A673 (cell line): ENCODE data around the gene CIZ1. TPM values are rescaled to one million over a fixed set of nuclear protein-coding genes. Genes with fewer than 3 reads are reported as not detected.

Experiments used
- BruUV-seq: library from RNA; stranded (reverse); fragments of 400-500 nt; replicated peaks from 2 replicates; lab custom pipeline; 2021; lab: Mats Ljungman, UMichigan
- CTCF ChIA-PET: fragments of 300-600 bp; sonication (Branson Sonifier 250); formaldehyde crosslinking; loops from one replicate; lab custom pipeline; 2022; ENCODE audit warnings: antibody characterized with exemption; lab: Charles Lee
- POLR2A ChIA-PET: fragments of 300-600 bp; sonication (Branson Sonifier 250); formaldehyde crosslinking; loops from one replicate; lab custom pipeline; 2022; ENCODE audit warnings: antibody characterized with exemption; ENCODE audit not compliant: low non-redundant PET; lab: Charles Lee
- DNase-seq: peaks from one replicate; pipeline ENCODE4 v3.0.0-alpha.2; 2015; ENCODE audit warnings: low spot score
- H3K27ac ChIP-seq: fragments of 200-600 bp; sonication (generic); 2 replicates; pipeline ENCODE4 v1.5.1; 2016; ENCODE audit warnings: mixed run types, low read depth, mild to moderate bottlenecking, mixed read lengths, antibody characterized with exemption, low read length; ENCODE audit not compliant: poor library complexity, severe bottlenecking
- H3K27me3 ChIP-seq: fragments of 200-600 bp; sonication (generic); replicated peaks from 2 replicates; pipeline ENCODE4 v1.6.1; 2017; ENCODE audit warnings: mixed run types, low read depth, mild to moderate bottlenecking, mixed read lengths, antibody characterized with exemption, low read length; ENCODE audit not compliant: insufficient read depth, poor library complexity
- H3K36me3 ChIP-seq: fragments of 200-600 bp; sonication (generic); 2 replicates; pipeline ENCODE4 v1.6.1; 2016; ENCODE audit warnings: mixed run types, mild to moderate bottlenecking, mixed read lengths, antibody characterized with exemption, low read length; ENCODE audit not compliant: insufficient read depth, poor library complexity, severe bottlenecking
- H3K4me1 ChIP-seq: fragments of 200-600 bp; sonication (generic); 2 replicates; pipeline ENCODE4 v1.6.1; 2017; ENCODE audit warnings: mixed run types, mild to moderate bottlenecking, mixed read lengths, antibody characterized with exemption, low read length; ENCODE audit not compliant: insufficient read depth, poor library complexity, severe bottlenecking
- H3K4me3 ChIP-seq: fragments of 200-600 bp; sonication (generic); 2 replicates; pipeline ENCODE4 v1.5.1; 2016; ENCODE audit warnings: low read depth, mixed run types, mild to moderate bottlenecking, mixed read lengths, low read length; ENCODE audit not compliant: poor library complexity, severe bottlenecking
- H3K9me3 ChIP-seq: fragments of 200-600 bp; sonication (generic); 2 replicates; pipeline ENCODE4 v1.6.1; 2016; ENCODE audit warnings: mixed run types, low read depth, mild to moderate bottlenecking, mixed read lengths, antibody characterized with exemption, low read length; ENCODE audit not compliant: poor library complexity, severe bottlenecking
- EZH2 ChIP-seq: fragments of 200-600 bp; sonication (generic); IDR thresholded peaks from 2 replicates; pipeline ENCODE4 v1.6.1; 2017; ENCODE audit warnings: borderline replicate concordance, low read depth, mild to moderate bottlenecking, mixed read lengths, antibody characterized with exemption, low read length; ENCODE audit not compliant: poor library complexity, severe bottlenecking
- intact Hi-C: fragments of 100-400 bp; cut with micrococcal nuclease; formaldehyde crosslinking; loops from one replicate; pipeline ENCODE4 v1.10.0; 2022; ENCODE audit not compliant: unreplicated experiment
- total RNA-seq: library from RNA; stranded (reverse); gene quantifications from 2 replicates; pipeline ENCODE4 v1.2.3, GENCODE V29; 2021
- TF ChIP-seq, protein P1 (sequence below): fragments of 300-800, 200-600 bp; sonication (generic); conservative IDR thresholded peaks from 2 replicates; pipeline ENCODE4 v1.5.1; 2017; ENCODE audit warnings: low read depth, mild to moderate bottlenecking, antibody characterized with exemption, low read length, moderate library complexity, mixed read lengths

Gene CIZ1
- total RNA-seq, 1 experiment from 2014 or later: 158 TPM

DNA sequence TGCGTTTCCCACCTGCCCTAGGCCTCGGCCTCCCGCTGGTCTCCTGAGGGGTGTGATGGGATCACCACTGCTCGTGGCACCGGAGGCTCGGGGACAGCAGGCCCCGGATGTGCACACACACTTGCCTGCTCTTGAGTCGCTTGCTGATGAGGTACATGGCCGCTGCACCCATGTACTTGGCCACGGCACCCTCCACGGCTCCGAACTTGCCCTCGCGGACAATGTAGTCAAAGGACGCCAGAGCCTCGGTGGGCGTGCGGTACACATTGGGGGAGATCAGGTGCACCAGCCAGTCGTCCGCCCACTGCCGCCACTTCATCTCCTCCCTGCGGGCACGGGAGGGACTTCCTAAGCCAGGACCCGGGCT is 68.6 kb downstream of the CIZ1 start:
- BruUV-seq: no TSS peak
- intact Hi-C loops: no loop called here
- ChIA-PET CTCF (no interaction called here), POLR2A (no interaction called here)
- no peak for DNase-seq
- no peak for TF ChIP-seq EZH2
- TF ChIP-seq, protein P1, sequence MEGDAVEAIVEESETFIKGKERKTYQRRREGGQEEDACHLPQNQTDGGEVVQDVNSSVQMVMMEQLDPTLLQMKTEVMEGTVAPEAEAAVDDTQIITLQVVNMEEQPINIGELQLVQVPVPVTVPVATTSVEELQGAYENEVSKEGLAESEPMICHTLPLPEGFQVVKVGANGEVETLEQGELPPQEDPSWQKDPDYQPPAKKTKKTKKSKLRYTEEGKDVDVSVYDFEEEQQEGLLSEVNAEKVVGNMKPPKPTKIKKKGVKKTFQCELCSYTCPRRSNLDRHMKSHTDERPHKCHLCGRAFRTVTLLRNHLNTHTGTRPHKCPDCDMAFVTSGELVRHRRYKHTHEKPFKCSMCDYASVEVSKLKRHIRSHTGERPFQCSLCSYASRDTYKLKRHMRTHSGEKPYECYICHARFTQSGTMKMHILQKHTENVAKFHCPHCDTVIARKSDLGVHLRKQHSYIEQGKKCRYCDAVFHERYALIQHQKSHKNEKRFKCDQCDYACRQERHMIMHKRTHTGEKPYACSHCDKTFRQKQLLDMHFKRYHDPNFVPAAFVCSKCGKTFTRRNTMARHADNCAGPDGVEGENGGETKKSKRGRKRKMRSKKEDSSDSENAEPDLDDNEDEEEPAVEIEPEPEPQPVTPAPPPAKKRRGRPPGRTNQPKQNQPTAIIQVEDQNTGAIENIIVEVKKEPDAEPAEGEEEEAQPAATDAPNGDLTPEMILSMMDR: no peak
- Histone ChIP-seq H3K36me3 (peaks cover 20% of the 10 kb centered on the region), H3K4me3 (no peak overlapping the region), H3K9me3 (no peaks in the 10 kb centered on the region), H3K27ac (no peak overlapping the region), H3K4me1 (peaks cover 18% of the 10 kb centered on the region), H3K27me3 (no peaks in the 10 kb centered on the region)

DNA sequence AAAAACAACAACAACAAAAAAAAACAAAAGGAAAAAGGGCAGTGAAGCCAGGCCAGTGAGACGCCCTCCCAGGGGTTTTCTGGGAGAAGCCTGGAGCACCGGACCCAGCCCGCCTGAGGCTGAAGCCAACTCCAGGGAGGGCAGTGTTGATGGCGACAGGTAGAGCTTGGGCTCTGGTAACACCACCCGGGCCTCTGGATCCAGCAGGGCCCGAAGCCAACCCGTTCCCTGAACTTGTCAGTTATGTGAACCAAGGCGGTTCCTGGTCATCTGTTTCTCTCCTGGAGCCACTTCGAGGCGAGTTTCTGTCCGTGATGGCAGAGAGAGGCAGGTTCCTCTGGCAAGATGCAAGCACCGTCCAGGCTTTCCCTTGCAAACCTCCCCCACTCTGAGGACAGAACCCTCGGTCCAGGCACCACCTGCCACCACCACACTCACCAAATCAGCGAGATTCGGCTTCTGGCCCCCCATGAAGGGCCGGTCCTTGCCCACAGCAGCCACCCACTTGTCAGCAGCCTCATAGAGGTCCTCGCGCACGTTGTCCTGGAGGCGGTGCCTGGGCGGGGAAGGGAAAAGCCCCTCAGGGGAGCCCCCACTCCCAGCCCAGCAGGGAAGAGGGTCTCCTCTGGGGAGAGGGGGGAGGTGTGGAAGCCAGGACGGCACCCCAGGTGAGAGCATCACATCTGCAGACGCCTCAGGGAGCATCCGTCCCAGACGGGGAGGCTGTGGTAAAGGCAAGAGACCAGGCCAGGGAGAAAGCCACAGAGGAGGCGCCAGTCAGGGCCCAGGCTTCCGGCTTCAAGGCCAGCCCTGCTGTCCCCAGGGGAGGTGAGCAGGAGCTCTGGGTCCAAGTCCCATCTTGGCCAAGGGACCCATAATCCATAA is 69.2 kb downstream of the CIZ1 start:
- Histone ChIP-seq H3K9me3 (no peaks in the 10 kb centered on the region), H3K4me3 (no peak overlapping the region), H3K27me3 (no peaks in the 10 kb centered on the region), H3K27ac (no peak overlapping the region), H3K36me3 (peaks cover 20% of the 10 kb centered on the region), H3K4me1 (peaks cover 20% of the 10 kb centered on the region)
- TF ChIP-seq EZH2: no peak
- TF ChIP-seq, protein P1: no peak
- POLR2A ChIA-PET: no interaction called here
- DNase-seq: no peak
- no TSS peak for BruUV-seq
- CTCF ChIA-PET: no interaction called here
- intact Hi-C loops: no loop called here

DNA sequence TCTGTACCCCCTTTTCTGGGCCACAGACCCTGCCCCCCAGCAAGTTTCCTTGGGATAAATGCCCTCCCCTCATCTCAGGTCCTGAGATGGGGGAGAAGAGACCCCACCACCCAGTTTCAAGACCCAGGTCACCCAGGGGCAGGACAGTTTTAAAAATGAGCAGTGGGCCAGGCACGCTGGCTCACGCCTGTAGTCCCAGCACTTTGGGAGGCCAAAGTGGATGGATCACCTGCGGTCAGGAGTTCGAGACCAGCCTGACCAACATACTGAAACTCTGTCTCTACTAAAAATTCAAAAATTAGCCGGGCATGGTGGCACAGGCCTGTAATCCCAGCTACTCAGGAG is 69.9 kb downstream of the CIZ1 start:
- no TSS peak for BruUV-seq
- DNase-seq: no peak
- H3K27me3 ChIP-seq: no peaks in the 10 kb centered on the region
- CTCF ChIA-PET: no interaction called here
- intact Hi-C loops: no loop called here
- TF ChIP-seq EZH2: no peak
- TF ChIP-seq, protein P1: no peak
- H3K9me3 ChIP-seq: no peaks in the 10 kb centered on the region
- no peak overlapping the region for H3K4me3 ChIP-seq
- H3K27ac ChIP-seq: no peak overlapping the region
- H3K36me3 ChIP-seq: peaks cover 20% of the 10 kb centered on the region
- H3K4me1 ChIP-seq: peaks cover 14% of the 10 kb centered on the region
- POLR2A ChIA-PET: no interaction called here
